HepG2 (cell line): ENCODE results near the gene ATP2B2. TPM values are rescaled to one million over a fixed set of nuclear protein-coding genes. Genes with fewer than 3 reads are reported as not detected.

Source experiments
- ATAC-seq: fragments of 200-7000 bp; cut with Tn5 transposase; 3 replicates; pipeline ENCODE4 v1.9.1; 2020; ENCODE audit warnings: mild to moderate bottlenecking, moderate library complexity
- BruUV-seq: library from RNA; stranded (reverse); fragments of 400-500 nt; replicated peaks from 2 replicates; lab custom pipeline; 2021; lab: Mats Ljungman, UMichigan
- CTCF ChIA-PET: fragments of 300-600 bp; formaldehyde crosslinking; extraction: SDS; loops from one replicate; lab custom pipeline; 2021; ENCODE audit warnings: low total read pairs, inconsistent platforms, low intra/inter-chr PET ratio; lab: Yijun Ruan, JAX
- POLR2A ChIA-PET: fragments of 350-600 bp; sonication (Branson Sonifier 250); formaldehyde crosslinking; loops from one replicate; lab custom pipeline; 2020; ENCODE audit warnings: antibody characterized with exemption, inconsistent platforms; lab: Yijun Ruan, JAX
- DNase-seq: peaks from one replicate; pipeline ENCODE4 v3.0.0-alpha.2; 2015; ENCODE audit warnings: low spot score
- FAIRE-seq: peaks from 3 replicates; lab custom pipeline; 2011; peaks lifted over from hg19 to GRCh38; lab: Jason Lieb, UNC
- H2AFZ ChIP-seq: one replicate; pipeline ENCODE4 v1.6.1; 2011; ENCODE audit warnings: low read length, inconsistent platforms
- H3K27ac ChIP-seq: fragments of 300-600 bp; 3 replicates; pipeline ENCODE4 v1.8.0; 2011; ENCODE audit warnings: mixed run types, mild to moderate bottlenecking, mixed read lengths, low read length, inconsistent platforms; ENCODE audit not compliant: insufficient read depth; ENCODE audit errors: extremely low read length
- H3K27me3 ChIP-seq, 2 experiments: fragments of 200-600 bp in 1 of 2; 2 replicates in 1 of 2; 3 replicates in 1 of 2; pipeline versions ENCODE4 v1.6.0 to v1.8.0; 2011; ENCODE audit warnings: low read length in 2 of 2, mild to moderate bottlenecking in 2 of 2, moderate library complexity in 2 of 2, inconsistent platforms in 1 of 2; ENCODE audit not compliant: insufficient read depth in 2 of 2, control insufficient read depth in 1 of 2
- H3K36me3 ChIP-seq, 2 experiments: fragments of 200-600 bp in 1 of 2; replicated peaks in 1 of 2; 2 replicates in 1 of 2; 3 replicates in 1 of 2; pipeline versions ENCODE4 v1.5.1 to v1.8.0; 2011; ENCODE audit warnings: low read length in 2 of 2, inconsistent platforms in 1 of 2; ENCODE audit not compliant: insufficient read depth in 2 of 2, control insufficient read depth in 1 of 2
- H3K4me1 ChIP-seq: 2 replicates; pipeline ENCODE4 v1.5.1; 2012; ENCODE audit warnings: low read length, inconsistent platforms; ENCODE audit not compliant: insufficient read depth
- H3K4me2 ChIP-seq: 2 replicates; pipeline ENCODE4 v1.6.0; 2011; ENCODE audit warnings: low read depth, low read length, inconsistent platforms
- H3K4me3 ChIP-seq, 3 experiments: fragments of 200-600 bp in 1 of 3; sonication (generic), shearing (Covaris generic) in 1 of 3; replicated peaks in 1 of 3; 2 replicates each; pipeline ENCODE4 v1.5.1; 2011 to 2016; ENCODE audit warnings: low read length in 3 of 3, inconsistent platforms in 2 of 3, low read depth in 2 of 3, mild to moderate bottlenecking in 2 of 3, control low read depth in 1 of 3, mixed read lengths in 1 of 3; ENCODE audit not compliant: insufficient read depth in 1 of 3
- H3K79me2 ChIP-seq: one replicate; pipeline ENCODE4 v1.6.1; 2011; ENCODE audit warnings: low read length, inconsistent platforms; ENCODE audit not compliant: insufficient read depth
- H3K9ac ChIP-seq: 2 replicates; pipeline ENCODE4 v1.6.0; 2011; ENCODE audit warnings: mild to moderate bottlenecking, low read depth, low read length, inconsistent platforms; ENCODE audit not compliant: insufficient read depth
- H3K9me3 ChIP-seq: 2 replicates; pipeline ENCODE4 v1.5.1; 2012; ENCODE audit warnings: mild to moderate bottlenecking, low read length
- H4K20me1 ChIP-seq: 2 replicates; pipeline ENCODE4 v1.6.0; 2011; ENCODE audit warnings: inconsistent platforms, mild to moderate bottlenecking, low read length, moderate library complexity; ENCODE audit not compliant: insufficient read depth
- AKAP8 ChIP-seq: sonication (generic); formaldehyde crosslinking; IDR thresholded peaks from 2 replicates; pipeline ENCODE4 v1.5.1; 2020; ENCODE audit warnings: mild to moderate bottlenecking, missing genetic modification reagents
- CEBPZ ChIP-seq: IDR thresholded peaks from 2 replicates; pipeline ENCODE4 v1.6.1; 2012; ENCODE audit warnings: low read length, improper control_type of control experiment
- HDAC6 ChIP-seq: fragments of 200-600 bp; sonication (generic); IDR thresholded peaks from 2 replicates; pipeline ENCODE4 v1.7.0; 2017; ENCODE audit warnings: mild to moderate bottlenecking, antibody characterized with exemption, low read length, low read depth
- JDP2 ChIP-seq: sonication (generic); formaldehyde crosslinking; IDR thresholded peaks from 2 replicates; pipeline ENCODE4 v1.8.1; 2022; ENCODE audit warnings: missing genetic modification reagents, borderline replicate concordance
- JUNB ChIP-seq: sonication (generic); formaldehyde crosslinking; IDR thresholded peaks from 2 replicates; pipeline ENCODE4 v1.8.0; 2022; ENCODE audit warnings: missing genetic modification reagents, mild to moderate bottlenecking, borderline replicate concordance
- MAZ ChIP-seq, 2 experiments: sonication (generic) in 1 of 2; formaldehyde crosslinking in 1 of 2; IDR thresholded peaks; 2 replicates each; pipeline versions ENCODE4 v1.5.0 to v1.6.1; 2012 to 2020; ENCODE audit warnings: low read depth in 2 of 2, mild to moderate bottlenecking in 2 of 2, borderline replicate concordance in 1 of 2, improper control_type of control experiment in 1 of 2, low read length in 1 of 2, missing genetic modification reagents in 1 of 2, moderate library complexity in 1 of 2
- MNT ChIP-seq: fragments of 450-650 bp; IDR thresholded peaks from 2 replicates; pipeline ENCODE4 v1.6.1; 2016
- PRPF4 ChIP-seq: fragments of 200-400 bp; formaldehyde crosslinking; IDR thresholded peaks from 2 replicates; pipeline ENCODE4 v1.6.1; 2016; ENCODE audit warnings: low read length, low read depth; ENCODE audit not compliant: poor library complexity, severe bottlenecking
- RBM22 ChIP-seq: fragments of 200-400 bp; formaldehyde crosslinking; optimal IDR thresholded peaks from 2 replicates; pipeline ENCODE3; 2017; ENCODE audit warnings: mild to moderate bottlenecking, low read length, moderate library complexity
- SNAPC5 ChIP-seq: sonication (generic); formaldehyde crosslinking; IDR thresholded peaks from 2 replicates; pipeline ENCODE4 v1.8.1; 2023; ENCODE audit warnings: mild to moderate bottlenecking, missing genetic modification reagents, borderline replicate concordance
- STAT5B ChIP-seq: sonication (generic); formaldehyde crosslinking; IDR thresholded peaks from 2 replicates; pipeline ENCODE4 v1.4.0; 2020; ENCODE audit warnings: missing genetic modification reagents
- ZBTB20 ChIP-seq: sonication (generic); formaldehyde crosslinking; IDR thresholded peaks from 2 replicates; pipeline ENCODE4 v1.8.1; 2023; ENCODE audit warnings: missing genetic modification reagents, low read depth, mild to moderate bottlenecking, borderline replicate concordance
- ZNF17 ChIP-seq: sonication (generic); formaldehyde crosslinking; IDR thresholded peaks from 2 replicates; pipeline ENCODE4 v1.5.0; 2020; ENCODE audit warnings: mild to moderate bottlenecking, missing genetic modification reagents
- ZNF225 ChIP-seq: sonication (generic); formaldehyde crosslinking; IDR thresholded peaks from 2 replicates; pipeline ENCODE4 v1.4.0; 2020; ENCODE audit warnings: mild to moderate bottlenecking, missing genetic modification reagents
- WGBS: methylation state at CpG from one replicate; pipeline ENCODE4 v1.1.6; 2017; ENCODE audit warnings: low lambda C conversion rate; 5-methylcytosine and 5-hydroxymethylcytosine counted together
- in situ Hi-C: cut with HindIII; loops from 2 replicates; pipeline ENCODE4 v1.10.0; 2017; ENCODE audit warnings: low pct_unique_long_range_greater_than_20kb; ENCODE audit not compliant: extremely low pct_ligation_motif_present
- intact Hi-C: fragments of 100-400 bp; cut with micrococcal nuclease; formaldehyde crosslinking; loops from one replicate; pipeline ENCODE4 v1.10.0; 2022; ENCODE audit not compliant: unreplicated experiment
- polyA plus RNA-seq, 8 experiments: library from polyadenylated mRNA; depleted of rRNA in 3 of 8; stranded (reverse) in 7 of 8; unstranded in 1 of 8; fragments of >200 nt; fragmentation: Illumina TruSeq in 4 of 8; extraction: Trizol in 4 of 8; gene quantifications; 2 replicates each; pipeline versions ENCODE4 v1.2.1 to v1.2.3, GENCODE V29; 2011 to 2016; ENCODE audit warnings: low read depth in 4 of 8, missing spikeins in 1 of 8, mixed read lengths in 1 of 8; ENCODE audit not compliant: insufficient read depth in 1 of 8
- total RNA-seq, 5 experiments: library from RNA; depleted of rRNA; stranded (reverse); fragments of >200 nt; fragmentation: Illumina TruSeq; extraction: Trizol; gene quantifications; 2 replicates each; pipeline ENCODE4 v1.2.3, GENCODE V29; 2016; ENCODE audit warnings: low read depth in 1 of 5

The ATP2B2 gene
- total and polyA plus RNA-seq, 2 of the 13 experiments (the other 11 are each of a cell fraction or from before 2014, with no cell fraction given), result 1.5 to 2.3 TPM

GRCh38 chr3:10474275-10474646 is 31.1 kb downstream of the ATP2B2 start:
- Histone ChIP-seq H3K4me2 (no peak overlapping the region), H3K36me3 (no peaks in the 10 kb centered on the region), H3K79me2 (no peaks in the 10 kb centered on the region), H3K27ac (no peak overlapping the region), H3K27me3 (no peaks in the 10 kb centered on the region; a peak in 1 of 5 replicates), H3K9ac (no peak overlapping the region), H4K20me1 (no peaks in the 10 kb centered on the region), H2AFZ (no peak overlapping the region), H3K4me1 (peaks cover 23% of the 10 kb centered on the region), H3K9me3 (no peaks in the 10 kb centered on the region), H3K4me3 (no peak overlapping the region)
- WGBS, result 55% methylated on average over 4 of the region's 5 CpGs
- POLR2A ChIA-PET, result no interaction called here
- TF ChIP-seq ZNF225 (no peak), STAT5B (no peak), RBM22 (no peak), JUNB (CRISPR knock-in tag) (no peak), MAZ (IDR thresholded peaks at IDR 0.05; ENCODE audit: borderline replicate concordance, low read depth, low read length) (no peak), MAZ (CRISPR knock-in tag; IDR thresholded peaks at IDR 0.05; ENCODE audit: low read depth) (no peak), MNT (no peak), ZNF17 (CRISPR knock-in tag) (no peak), PRPF4 (no peak), CEBPZ (no peak), JDP2 (no peak), SNAPC5 (CRISPR knock-in tag) (no peak), HDAC6 (no peak), ZBTB20 (CRISPR knock-in tag) (no peak), AKAP8 (CRISPR knock-in tag) (no peak)
- CTCF ChIA-PET, result no interaction called here
- intact Hi-C loops, result no loop called here
- in situ Hi-C loops, result no loop called here
- DNase-seq (no peak), ATAC-seq (no peak), FAIRE-seq (no peak)
- BruUV-seq, result no TSS peak
